Breast epithelium (tissue), 3 donors: ENCODE data around the gene TMEM139.

Experiments used
- POLR2A ChIP-seq: fragments of 450-650 bp; IDR thresholded peaks from one replicate; pipeline ENCODE4 v1.6.1; 2016; ENCODE audit warnings: antibody characterized with exemption, mild to moderate bottlenecking, moderate library complexity
- POLR2AphosphoS5 ChIP-seq, 3 donors: sonication (generic); formaldehyde crosslinking; IDR thresholded peaks; one replicate each; pipeline ENCODE4 v1.6.1; 2017; ENCODE audit warnings: antibody characterized with exemption in 3 of 3
- TF ChIP-seq, protein P1 (sequence below), 3 donors: fragments of 450-650 bp; IDR thresholded peaks; one replicate each; pipeline ENCODE4 v1.5.1; 2016 to 2017; ENCODE audit warnings: antibody characterized with exemption in 3 of 3, mild to moderate bottlenecking in 3 of 3, moderate library complexity in 3 of 3

- TF ChIP-seq, protein P1, sequence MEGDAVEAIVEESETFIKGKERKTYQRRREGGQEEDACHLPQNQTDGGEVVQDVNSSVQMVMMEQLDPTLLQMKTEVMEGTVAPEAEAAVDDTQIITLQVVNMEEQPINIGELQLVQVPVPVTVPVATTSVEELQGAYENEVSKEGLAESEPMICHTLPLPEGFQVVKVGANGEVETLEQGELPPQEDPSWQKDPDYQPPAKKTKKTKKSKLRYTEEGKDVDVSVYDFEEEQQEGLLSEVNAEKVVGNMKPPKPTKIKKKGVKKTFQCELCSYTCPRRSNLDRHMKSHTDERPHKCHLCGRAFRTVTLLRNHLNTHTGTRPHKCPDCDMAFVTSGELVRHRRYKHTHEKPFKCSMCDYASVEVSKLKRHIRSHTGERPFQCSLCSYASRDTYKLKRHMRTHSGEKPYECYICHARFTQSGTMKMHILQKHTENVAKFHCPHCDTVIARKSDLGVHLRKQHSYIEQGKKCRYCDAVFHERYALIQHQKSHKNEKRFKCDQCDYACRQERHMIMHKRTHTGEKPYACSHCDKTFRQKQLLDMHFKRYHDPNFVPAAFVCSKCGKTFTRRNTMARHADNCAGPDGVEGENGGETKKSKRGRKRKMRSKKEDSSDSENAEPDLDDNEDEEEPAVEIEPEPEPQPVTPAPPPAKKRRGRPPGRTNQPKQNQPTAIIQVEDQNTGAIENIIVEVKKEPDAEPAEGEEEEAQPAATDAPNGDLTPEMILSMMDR (IDR thresholded peaks at IDR 0.05) = no peak
- TF ChIP-seq POLR2A (no peak), POLR2AphosphoS5 (IDR thresholded peaks at IDR 0.05) (no peak)
Measured at GRCh38 chr7:143261901-143262300, 22.9 kb upstream of the TMEM139 start.
